Thoracic aorta (tissue), 2 donors: ENCODE results near the gene CPZ. TPM values are rescaled to one million over a fixed set of nuclear protein-coding genes. Genes with fewer than 3 reads are reported as not detected.

ENCODE experiments used
- ATAC-seq: fragments of 150-250 bp; one replicate; pipeline ENCODE4 v1.8.0; 2017; ENCODE audit warnings: low read depth; ENCODE audit not compliant: insufficient number of reproducible peaks, low FRiP score
- DNase-seq: peaks from one replicate; pipeline ENCODE4 v3.0.0-alpha.2; 2020; ENCODE audit warnings: low spot score
- H3K27ac ChIP-seq, 2 donors: fragments of 200-600 bp; sonication (generic); 1 replicate in 1 of 2; 2 replicates in 1 of 2; pipeline ENCODE4 v1.5.1; 2016; ENCODE audit warnings: mild to moderate bottlenecking in 2 of 2, moderate library complexity in 2 of 2
- H3K27me3 ChIP-seq: fragments of 200-600 bp; sonication (generic); replicated peaks from 2 replicates; pipeline ENCODE4 v1.6.0; 2016; ENCODE audit warnings: mild to moderate bottlenecking; ENCODE audit not compliant: insufficient read depth
- H3K36me3 ChIP-seq: fragments of 200-600 bp; sonication (generic); one replicate; pipeline ENCODE4 v1.5.1; 2016
- H3K4me1 ChIP-seq, 2 donors: fragments of 200-600 bp; sonication (generic); 1 replicate in 1 of 2; 2 replicates in 1 of 2; pipeline versions ENCODE4 v1.5.1 to v1.6.0; 2016; ENCODE audit warnings: low read depth in 2 of 2, mild to moderate bottlenecking in 1 of 2; ENCODE audit not compliant: control insufficient read depth in 1 of 2
- H3K4me3 ChIP-seq: fragments of 200-600 bp; sonication (generic); 2 replicates; pipeline ENCODE4 v1.5.1; 2016; ENCODE audit warnings: mild to moderate bottlenecking
- H3K9me3 ChIP-seq: fragments of 200-600 bp; sonication (generic); 2 replicates; pipeline ENCODE4 v1.5.1; 2016
- total RNA-seq, 2 donors: library from RNA; depleted of rRNA; stranded (reverse); fragments of >200 nt; gene quantifications; one replicate each; pipeline versions ENCODE4 v1.1.0 to v1.2.3, GENCODE V29; 2016
- TF ChIP-seq, protein P1 (sequence below): fragments of 200-600 bp; sonication (generic); IDR thresholded peaks from one replicate; pipeline ENCODE4 v1.5.1; 2019; ENCODE audit warnings: antibody characterized with exemption

Gene CPZ
- total RNA-seq, 2 donors from 2014 or later: 3.0 to 6.1 TPM

DNA sequence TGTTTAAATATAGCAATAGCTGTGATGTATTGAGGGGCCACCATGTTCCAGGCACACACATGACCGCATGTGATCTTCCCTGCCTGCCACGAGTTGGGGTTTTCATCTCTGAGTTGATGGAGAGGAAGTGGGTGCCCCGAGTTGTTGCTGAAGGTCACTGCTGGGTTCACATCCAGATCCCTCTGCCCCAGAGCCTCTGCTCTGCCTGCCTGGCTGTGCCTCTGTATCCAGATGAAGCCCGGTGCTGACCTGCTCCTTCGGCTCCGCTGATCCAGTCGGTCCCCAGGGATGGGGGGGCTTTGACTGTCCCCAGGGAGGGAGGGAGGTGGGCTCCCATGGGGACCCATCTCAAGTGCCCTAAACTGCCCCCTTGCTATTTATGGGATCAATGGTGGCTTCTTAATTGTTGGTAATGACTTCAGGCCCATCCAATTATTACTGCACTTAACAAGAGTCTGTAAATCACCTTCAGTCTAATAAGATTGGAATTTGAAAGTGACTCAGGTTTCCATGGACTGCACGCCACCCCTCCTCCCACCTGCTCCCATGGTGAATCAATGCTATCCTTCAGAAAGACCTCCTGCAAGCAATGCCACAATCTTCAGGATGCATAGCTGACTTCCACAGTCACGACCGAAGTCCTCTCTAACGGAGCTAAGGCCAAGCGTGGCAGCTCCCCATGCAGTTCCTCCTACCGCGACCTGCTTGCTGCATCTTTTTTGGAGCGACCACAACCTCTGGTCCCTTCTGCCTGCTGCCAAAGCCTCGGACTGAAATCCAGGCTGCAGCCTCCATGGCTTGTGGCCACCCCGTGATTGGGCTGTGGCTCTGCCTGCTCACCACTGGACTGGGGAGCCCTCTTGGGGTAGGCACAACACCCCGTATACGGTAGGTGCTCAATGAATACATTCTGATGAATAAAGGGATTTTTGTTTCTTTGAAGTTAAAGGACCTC, 73.1 kb downstream of the CPZ start:
- Histone ChIP-seq H3K27ac (no peak overlapping the region), H3K4me3 (no peak overlapping the region), H3K36me3 (no peaks in the 10 kb centered on the region), H3K9me3 (no peaks in the 10 kb centered on the region), H3K27me3 (no peaks in the 10 kb centered on the region), H3K4me1 (no peaks in the 10 kb centered on the region)
- TF ChIP-seq, protein P1, sequence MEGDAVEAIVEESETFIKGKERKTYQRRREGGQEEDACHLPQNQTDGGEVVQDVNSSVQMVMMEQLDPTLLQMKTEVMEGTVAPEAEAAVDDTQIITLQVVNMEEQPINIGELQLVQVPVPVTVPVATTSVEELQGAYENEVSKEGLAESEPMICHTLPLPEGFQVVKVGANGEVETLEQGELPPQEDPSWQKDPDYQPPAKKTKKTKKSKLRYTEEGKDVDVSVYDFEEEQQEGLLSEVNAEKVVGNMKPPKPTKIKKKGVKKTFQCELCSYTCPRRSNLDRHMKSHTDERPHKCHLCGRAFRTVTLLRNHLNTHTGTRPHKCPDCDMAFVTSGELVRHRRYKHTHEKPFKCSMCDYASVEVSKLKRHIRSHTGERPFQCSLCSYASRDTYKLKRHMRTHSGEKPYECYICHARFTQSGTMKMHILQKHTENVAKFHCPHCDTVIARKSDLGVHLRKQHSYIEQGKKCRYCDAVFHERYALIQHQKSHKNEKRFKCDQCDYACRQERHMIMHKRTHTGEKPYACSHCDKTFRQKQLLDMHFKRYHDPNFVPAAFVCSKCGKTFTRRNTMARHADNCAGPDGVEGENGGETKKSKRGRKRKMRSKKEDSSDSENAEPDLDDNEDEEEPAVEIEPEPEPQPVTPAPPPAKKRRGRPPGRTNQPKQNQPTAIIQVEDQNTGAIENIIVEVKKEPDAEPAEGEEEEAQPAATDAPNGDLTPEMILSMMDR: no peak
- ATAC-seq (no peak), DNase-seq (no peak)

DNA sequence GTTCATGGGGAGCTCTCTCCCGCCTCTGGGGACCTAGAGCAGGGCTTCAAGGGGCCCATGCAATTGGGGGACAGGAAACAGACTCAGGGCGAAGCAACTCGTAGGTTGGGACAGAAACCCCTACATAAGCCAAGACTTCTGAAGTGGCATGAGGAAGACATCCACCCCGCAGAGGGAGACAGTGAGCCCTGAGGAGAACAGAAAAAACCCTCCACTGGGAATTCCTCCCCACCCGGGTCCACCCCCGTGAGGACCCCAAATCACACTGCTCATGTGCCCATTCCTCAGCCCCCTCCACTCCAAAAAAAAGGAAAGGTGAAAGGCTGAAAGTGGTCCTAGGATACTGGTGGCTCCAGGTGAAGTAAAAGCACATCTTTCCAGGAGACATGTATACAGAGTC, 74.0 kb downstream of the CPZ start:
- Histone ChIP-seq H3K36me3 (no peaks in the 10 kb centered on the region), H3K9me3 (no peaks in the 10 kb centered on the region), H3K4me3 (no peak overlapping the region), H3K27me3 (no peaks in the 10 kb centered on the region), H3K27ac (no peak overlapping the region), H3K4me1 (no peaks in the 10 kb centered on the region)
- ATAC-seq (no peak), DNase-seq (no peak)
- TF ChIP-seq, protein P1: no peak

Other genes with a start within 250 kb of the CPZ start
- 10 to 100 TPM; 47.8 to 72.7 TPM for gene ACOX3, start 152.0 kb upstream of the CPZ start, total RNA-seq
- gene TRMT44, start 152.0 kb upstream of the CPZ start, total RNA-seq: 10 to 100 TPM; 19.8 to 30.5 TPM
- gene GPR78, start 12.4 kb upstream of the CPZ start, total RNA-seq: not detected